Chondrocyte (in vitro differentiated cells): ENCODE measurements around the gene CABP4. TPM values are rescaled to one million over a fixed set of nuclear protein-coding genes. Genes with fewer than 3 reads are reported as not detected.
"Not testable (repeated sequence)": the region's sequence is repeated elsewhere in the genome, so short reads cannot be mapped to it uniquely, and the experiment has no call there.

ENCODE experiments used
- DNase-seq: peaks from one replicate; pipeline ENCODE4 v3.0.0; 2021; ENCODE audit warnings: mixed read lengths, low spot score
- H3K27ac Mint-ChIP-seq: one replicate; pipeline ENCODE4 v1.8.0; 2021; ENCODE audit warnings: mild to moderate bottlenecking, moderate library complexity, mixed read lengths; ENCODE audit not compliant: unreplicated experiment
- H3K27me3 Mint-ChIP-seq: 2 replicates; pipeline ENCODE4 v1.8.0; 2021; ENCODE audit warnings: low read depth, mixed read lengths
- H3K36me3 Mint-ChIP-seq: 2 replicates; pipeline ENCODE4 v1.8.0; 2021; ENCODE audit warnings: low read depth, mixed read lengths
- H3K4me1 Mint-ChIP-seq: 2 replicates; pipeline ENCODE4 v1.8.0; 2021; ENCODE audit warnings: low read depth, mild to moderate bottlenecking, mixed read lengths
- H3K4me3 Mint-ChIP-seq: one replicate; pipeline ENCODE4 v1.8.0; 2021; ENCODE audit warnings: mild to moderate bottlenecking, moderate library complexity, mixed read lengths; ENCODE audit not compliant: unreplicated experiment
- H3K9me3 Mint-ChIP-seq: 2 replicates; pipeline ENCODE4 v1.8.0; 2021; ENCODE audit warnings: low read depth, mixed read lengths
- CTCF ChIP-seq: fragments of 200-600 bp; sonication (generic); IDR thresholded peaks from 2 replicates; pipeline ENCODE4 v1.5.0; 2021; ENCODE audit warnings: antibody characterized with exemption, mild to moderate bottlenecking, moderate library complexity
- total RNA-seq: library from RNA; stranded (reverse); gene quantifications from 3 replicates; pipeline ENCODE4 v1.2.1, GENCODE V29; 2021

CABP4 gene
- total RNA-seq, 1 donor from 2014 or later: not detected

GRCh38 chr11:67423891-67424613, 31.1 kb upstream of the CABP4 start:
- Mint-ChIP-seq H3K9me3 (no peaks in the 10 kb centered on the region), H3K27ac (no peak overlapping the region), H3K27me3 (no peaks in the 10 kb centered on the region), H3K4me3 (no peak overlapping the region), H3K4me1 (peaks cover 16% of the 10 kb centered on the region), H3K36me3 (no peaks in the 10 kb centered on the region)
- peak; percentile 85 for DNase-seq
- no peak for TF ChIP-seq CTCF

GRCh38 chr11:67427364-67427859, 27.7 kb upstream of the CABP4 start:
- H3K27ac Mint-ChIP-seq: peak overlapping the region; percentile 95
- H3K9me3 Mint-ChIP-seq, H3K27me3 Mint-ChIP-seq, H3K36me3 Mint-ChIP-seq, DNase-seq: not testable (repeated sequence)
- H3K4me3 Mint-ChIP-seq: peak overlapping the region; percentile 90
- H3K4me1 Mint-ChIP-seq: peaks cover 17% of the 10 kb centered on the region

- no peak for TF ChIP-seq CTCF
- DNase-seq: peak; percentile 98
- no peaks in the 10 kb centered on the region for H3K9me3 Mint-ChIP-seq
- peak within 1 kb of the TSS; percentile 90 for H3K4me3 Mint-ChIP-seq
- peaks cover 2% of the 10 kb centered on the region for H3K36me3 Mint-ChIP-seq
- H3K4me1 Mint-ChIP-seq: peaks cover 17% of the 10 kb centered on the region
- no peaks in the 10 kb centered on the region for H3K27me3 Mint-ChIP-seq
- H3K27ac Mint-ChIP-seq: peak within 1 kb of the TSS; percentile 95
Measured at GRCh38 chr11:67428052-67429001, 26.8 kb upstream of the CABP4 start, which contains the start of gene RPS6KB2. Gene RPS6KB2, plus strand, starts transcription at chr11:67428494. Its CDS starts 52 bp downstream, at chr11:67428546.

GRCh38 chr11:67429038-67429668, 26.0 kb upstream of the CABP4 start:
- peak overlapping the region; percentile 95 for H3K27ac Mint-ChIP-seq
- H3K36me3 Mint-ChIP-seq: peaks cover 2% of the 10 kb centered on the region
- H3K9me3 Mint-ChIP-seq: no peaks in the 10 kb centered on the region
- H3K4me1 Mint-ChIP-seq: peaks cover 17% of the 10 kb centered on the region
- H3K27me3 Mint-ChIP-seq: no peaks in the 10 kb centered on the region
- no peak for DNase-seq
- H3K4me3 Mint-ChIP-seq: peak overlapping the region; percentile 90
- TF ChIP-seq CTCF: no peak

GRCh38 chr11:67429722-67430121, 25.4 kb upstream of the CABP4 start:
- peaks cover 2% of the 10 kb centered on the region for H3K36me3 Mint-ChIP-seq
- no peak overlapping the region for H3K27ac Mint-ChIP-seq
- H3K27me3 Mint-ChIP-seq: no peaks in the 10 kb centered on the region
- H3K4me1 Mint-ChIP-seq: peaks cover 17% of the 10 kb centered on the region
- no peak for DNase-seq
- H3K9me3 Mint-ChIP-seq: no peaks in the 10 kb centered on the region
- no peak for TF ChIP-seq CTCF
- H3K4me3 Mint-ChIP-seq: peak overlapping the region; percentile 90
